G401 (cell line): ENCODE measurements around the gene RMDN3. TPM values are rescaled to one million over a fixed set of nuclear protein-coding genes. Genes with fewer than 3 reads are reported as not detected.

Source experiments
- DNase-seq: peaks from one replicate; pipeline ENCODE4 v3.0.0-alpha.2; 2015; ENCODE audit warnings: low spot score
- in situ Hi-C: cut with HindIII; loops from 2 replicates; pipeline ENCODE4 v1.10.0; 2016; ENCODE audit warnings: low sequenced_read_pairs, mixed read lengths
- total RNA-seq: library from RNA; depleted of rRNA; stranded (reverse); fragments of >200 nt; shearing (Covaris generic); gene quantifications from 2 replicates; pipeline ENCODE4 v1.2.3, GENCODE V29; 2014; rRNA removed

RMDN3 gene
- 107 and 114 TPM in 2 replicates for total RNA-seq

- DNase-seq: peak; percentile 93
- in situ Hi-C loops: no loop called here
Observed at GRCh38 chr15:40754883-40755811, at the start of gene RMDN3. TSS of gene RMDN3 (minus strand) at chr15:40755254. CDS start at chr15:40754783, 471 bp downstream.

GRCh38 chr15:40803688-40804087 lies 48.6 kb upstream of the RMDN3 start:
- no peak for DNase-seq
- in situ Hi-C loops: no loop called here

- no peak for DNase-seq
Observed at GRCh38 chr15:40803076-40803475, 48.0 kb upstream of the RMDN3 start.

GRCh38 chr15:40799523-40799922 lies 44.5 kb upstream of the RMDN3 start:
- in situ Hi-C loops: no loop called here
- DNase-seq: no peak

More at GRCh38 chr15:40803076-40803475, 48.0 kb upstream of the RMDN3 start:
- in situ Hi-C loops: no loop called here

GRCh38 chr15:40796512-40796911 lies 41.5 kb upstream of the RMDN3 start:
- in situ Hi-C loops: no loop called here

GRCh38 chr15:40796041-40796440 lies 41.0 kb upstream of the RMDN3 start:
- in situ Hi-C loops: no loop called here

More at GRCh38 chr15:40796512-40796911, 41.5 kb upstream of the RMDN3 start:
- no peak for DNase-seq

GRCh38 chr15:40793216-40793989 lies 38.3 kb upstream of the RMDN3 start:
- DNase-seq: no peak
- in situ Hi-C loops: no loop called here

More at GRCh38 chr15:40796041-40796440, 41.0 kb upstream of the RMDN3 start:
- DNase-seq: no peak

- in situ Hi-C loops: no loop called here
Observed at GRCh38 chr15:40792394-40792793, 37.3 kb upstream of the RMDN3 start.

GRCh38 chr15:40790718-40791117 lies 35.7 kb upstream of the RMDN3 start:
- no peak for DNase-seq
- in situ Hi-C loops: no loop called here

More at GRCh38 chr15:40792394-40792793, 37.3 kb upstream of the RMDN3 start:
- DNase-seq: no peak

- in situ Hi-C loops: no loop called here
- DNase-seq: no peak
Observed at GRCh38 chr15:40789999-40790398, 34.9 kb upstream of the RMDN3 start.

GRCh38 chr15:40789119-40789518 lies 34.1 kb upstream of the RMDN3 start:
- no peak for DNase-seq
- in situ Hi-C loops: no loop called here

- peak; percentile 27 for DNase-seq
- in situ Hi-C loops: no loop called here
Observed at GRCh38 chr15:40787991-40788390, 32.9 kb upstream of the RMDN3 start.

GRCh38 chr15:40787344-40787841 lies 32.3 kb upstream of the RMDN3 start:
- DNase-seq: peak; percentile 34
- in situ Hi-C loops: no loop called here

GRCh38 chr15:40785814-40786213 lies 30.8 kb upstream of the RMDN3 start:
- no peak for DNase-seq
- in situ Hi-C loops: no loop called here

GRCh38 chr15:40785164-40785563 lies 30.1 kb upstream of the RMDN3 start:
- in situ Hi-C loops: no loop called here
- no peak for DNase-seq

- in situ Hi-C loops: no loop called here
- peak; percentile 69 for DNase-seq
Observed at GRCh38 chr15:40782609-40783227, 27.7 kb upstream of the RMDN3 start.

GRCh38 chr15:40776537-40777141 lies 21.6 kb upstream of the RMDN3 start:
- in situ Hi-C loops: no loop called here
- DNase-seq: no peak

GRCh38 chr15:40775740-40776536 lies 20.9 kb upstream of the RMDN3 start:
- DNase-seq: no peak
- in situ Hi-C loops: no loop called here
